Measurements from ENCODE around the gene FLT3LG. TPM values are rescaled to one million over a fixed set of nuclear protein-coding genes. Genes with fewer than 3 reads are reported as not detected.

Gene FLT3LG
- polyA plus RNA-seq, 3 donors from 2014 or later, result 22.6 to 36.6 (median 28.3) TPM

DNA sequence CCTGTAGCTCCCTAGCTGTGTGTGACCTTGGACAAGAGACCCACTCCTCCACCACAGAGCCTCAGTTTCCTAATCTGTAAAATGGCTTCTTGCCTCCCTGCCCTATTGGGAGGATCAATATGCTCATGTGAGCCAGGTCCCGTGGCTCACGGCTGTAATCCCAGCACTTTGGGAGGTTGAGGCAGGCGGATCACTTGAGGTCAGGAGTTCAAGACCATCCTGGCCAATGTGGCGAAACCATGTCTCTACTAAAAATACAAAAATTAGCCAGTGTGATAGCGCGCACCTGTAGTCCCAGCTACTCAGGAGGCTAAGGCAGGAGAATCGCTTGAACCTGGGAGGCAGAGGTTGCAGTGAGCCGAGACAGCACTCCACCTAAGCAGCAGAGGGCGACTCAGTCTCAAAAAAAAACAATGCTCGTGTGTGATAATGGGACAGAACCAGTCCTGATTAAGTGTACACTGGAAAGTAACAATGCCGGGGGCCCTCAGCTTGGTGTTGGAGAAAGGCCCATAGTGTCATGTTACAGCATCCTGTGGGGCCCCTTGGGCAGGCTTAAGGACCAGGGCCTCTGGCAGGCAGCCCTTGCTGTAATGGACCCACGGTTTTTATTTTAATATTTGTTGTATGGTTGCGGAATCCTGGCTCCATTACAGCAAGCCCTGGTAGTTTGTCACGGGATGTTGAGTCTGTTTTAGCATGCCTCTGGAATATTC lies 29.0 kb downstream of the FLT3LG start:
- peak in 1 of 3 donors; percentile 57 for DNase-seq
- no peaks in the 10 kb centered on the region for H3K9me3 Mint-ChIP-seq
- H3K36me3 Mint-ChIP-seq, result peaks cover 6 to 15% (median 7%) of the 10 kb centered on the region in 3 donors
- peak overlapping the region; percentile 86 to 99 (median 96) for H3K27ac Mint-ChIP-seq
- peaks cover 8 to 26% (median 16%) of the 10 kb centered on the region in 3 donors for H3K27me3 Mint-ChIP-seq (ENCODE audit: low read depth in 3 of 3)
- peak overlapping the region in 1 of 5 donors; percentile 6 for H3K4me3 Mint-ChIP-seq
- peaks cover 39 to 55% of the 10 kb centered on the region in 2 donors for H3K4me1 Mint-ChIP-seq

DNA sequence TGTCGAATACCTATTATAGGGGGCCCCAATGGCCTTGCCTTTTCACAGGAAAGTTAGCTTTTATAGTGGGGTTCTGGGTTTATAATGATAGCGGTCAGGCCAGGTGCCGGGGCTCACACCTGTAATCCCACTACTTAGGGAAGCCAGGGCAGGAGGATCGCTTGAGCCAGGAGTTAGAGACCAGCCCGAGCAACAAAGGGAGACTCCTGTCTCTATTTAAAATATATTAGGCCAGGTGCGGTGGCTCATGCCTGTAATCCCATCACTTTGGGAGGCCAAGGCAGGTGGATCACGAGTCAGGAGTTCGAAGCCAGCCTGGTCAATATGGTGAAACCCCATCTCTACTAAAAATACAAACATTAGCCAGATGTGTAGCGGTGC lies 29.6 kb downstream of the FLT3LG start:
- DNase-seq, result no peak

DNA sequence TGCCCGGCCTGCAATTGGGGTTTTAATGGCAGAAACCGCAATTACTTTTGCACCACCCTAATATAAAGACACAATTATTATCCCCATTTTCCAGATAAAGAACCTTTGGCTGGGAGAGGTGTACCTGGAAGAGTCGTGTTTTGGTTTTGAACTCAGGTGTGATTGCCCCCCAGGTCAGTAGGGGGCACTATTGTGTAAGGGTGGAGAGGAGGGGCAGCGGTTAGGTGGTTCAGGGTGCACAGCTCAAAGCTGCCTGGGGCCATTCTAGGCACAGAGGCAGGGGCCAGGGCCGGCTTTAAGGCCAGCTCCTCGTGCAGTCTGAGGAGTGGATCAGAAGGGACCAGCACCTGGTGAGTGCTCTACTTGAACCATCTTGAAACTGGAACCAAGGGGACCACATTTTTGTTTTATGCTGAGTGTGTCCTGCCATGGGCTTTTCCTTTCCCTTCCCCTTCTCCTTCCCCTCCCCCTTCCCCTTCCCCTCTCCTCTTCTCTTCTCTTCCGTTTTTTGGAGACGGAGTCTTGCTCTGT lies 32.6 kb downstream of the FLT3LG start:
- Mint-ChIP-seq H3K4me3 (no peak overlapping the region), H3K36me3 (no peaks in the 10 kb centered on the region), H3K27me3 (ENCODE audit: low read depth in 3 of 3) (peaks cover 0 to 3% (median 0%) of the 10 kb centered on the region in 3 donors), H3K9me3 (no peaks in the 10 kb centered on the region), H3K27ac (peak overlapping the region in 2 of 6 donors; percentile 15 to 75), H3K4me1 (peaks cover 17 to 25% of the 10 kb centered on the region in 2 donors)
- DNase-seq, result peak; percentile 72 to 78 (median 73)

More for the DNA sequence above, 29.6 kb downstream of the FLT3LG start:
- no peak overlapping the region for H3K4me3 Mint-ChIP-seq
- no peaks in the 10 kb centered on the region for H3K9me3 Mint-ChIP-seq
- peaks cover 6 to 12% (median 7%) of the 10 kb centered on the region in 3 donors for H3K36me3 Mint-ChIP-seq
- peaks cover 35 to 49% of the 10 kb centered on the region in 2 donors for H3K4me1 Mint-ChIP-seq
- H3K27me3 Mint-ChIP-seq (ENCODE audit: low read depth in 3 of 3), result peaks cover 8 to 25% (median 16%) of the 10 kb centered on the region in 3 donors
- H3K27ac Mint-ChIP-seq, result peak overlapping the region in 1 of 6 donors; percentile 97

DNA sequence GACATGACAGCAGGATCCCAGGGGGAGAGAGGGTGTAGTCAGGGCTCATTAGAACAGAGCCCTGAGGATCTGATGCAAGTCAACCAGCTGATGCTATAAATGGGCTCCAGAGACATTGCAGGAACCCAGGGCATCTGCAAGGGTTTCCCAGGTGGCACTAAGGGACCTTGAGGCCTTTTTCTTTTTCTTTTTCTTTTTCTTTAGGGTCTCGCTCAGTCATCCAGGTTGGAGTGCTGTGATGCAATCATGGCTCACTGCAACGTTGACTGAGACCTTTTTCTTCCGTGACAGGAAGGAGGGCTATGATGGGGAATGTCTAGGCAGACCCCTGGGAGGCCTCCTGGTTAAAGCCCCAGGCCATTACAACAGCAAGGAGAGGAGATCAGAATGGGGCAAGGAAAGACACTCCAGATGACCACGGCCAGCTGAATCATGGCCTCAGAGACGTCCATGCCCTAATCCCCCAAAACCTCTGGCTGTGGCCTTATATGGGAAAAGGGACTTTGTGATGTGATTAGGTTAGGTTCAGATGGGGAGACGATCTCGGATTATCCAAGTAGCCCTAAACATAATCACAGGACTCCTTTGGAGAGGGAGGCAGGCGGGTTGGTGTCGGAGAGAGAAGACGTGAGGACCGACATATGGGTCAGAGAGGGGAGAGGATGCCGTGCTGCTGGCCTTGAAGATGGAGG lies 33.9 kb downstream of the FLT3LG start:
- DNase-seq, result no peak
- H3K27me3 Mint-ChIP-seq (ENCODE audit: low read depth in 3 of 3), result peaks cover 0 to 2% (median 0%) of the 10 kb centered on the region in 3 donors
- peak overlapping the region in 1 of 6 donors; percentile 22 for H3K27ac Mint-ChIP-seq
- no peak overlapping the region for H3K4me3 Mint-ChIP-seq
- no peaks in the 10 kb centered on the region for H3K9me3 Mint-ChIP-seq
- no peaks in the 10 kb centered on the region for H3K36me3 Mint-ChIP-seq
- peaks cover 19 to 23% of the 10 kb centered on the region in 2 donors for H3K4me1 Mint-ChIP-seq

DNA sequence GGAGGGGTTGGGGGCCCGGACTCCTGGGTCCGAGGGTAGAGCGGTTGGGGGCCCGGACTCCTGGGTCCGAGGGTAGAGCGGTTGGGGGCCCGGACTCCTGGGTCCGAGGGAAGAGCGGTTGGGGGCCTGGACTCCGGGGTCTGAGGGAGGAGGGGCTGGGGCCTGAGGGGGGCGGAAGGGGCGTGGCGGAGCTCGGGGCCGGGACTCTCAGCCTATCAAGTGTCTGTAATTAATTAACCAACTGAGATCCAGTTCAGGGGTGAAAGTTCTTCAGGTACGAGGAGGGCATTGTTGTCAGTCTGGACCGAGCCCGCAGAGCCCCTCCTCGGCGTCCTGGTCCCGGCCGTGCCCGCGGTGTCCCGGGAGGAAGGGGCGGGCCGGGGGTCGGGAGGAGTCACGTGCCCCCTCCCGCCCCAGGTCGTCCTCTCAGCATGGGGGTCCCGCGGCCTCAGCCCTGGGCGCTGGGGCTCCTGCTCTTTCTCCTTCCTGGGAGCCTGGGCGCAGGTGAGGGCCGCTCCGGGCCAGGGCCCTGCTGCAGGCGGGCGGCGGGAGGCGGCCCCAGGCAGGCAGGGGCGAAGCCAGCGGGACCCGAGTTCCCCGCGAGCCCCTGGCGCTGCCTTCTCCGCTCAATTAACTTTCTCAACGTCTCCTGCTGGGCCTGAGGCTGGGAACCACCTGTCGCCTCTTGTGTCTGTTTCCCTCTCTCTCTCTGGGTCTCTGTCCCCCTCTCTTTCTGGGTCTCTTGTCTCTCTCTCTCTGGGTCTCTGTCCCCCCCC lies 39.1 kb downstream of the FLT3LG start:
- Mint-ChIP-seq H3K27me3 (ENCODE audit: low read depth in 3 of 3) (peaks cover 0 to 5% (median 3%) of the 10 kb centered on the region in 3 donors), H3K9me3 (no peaks in the 10 kb centered on the region)

DNA sequence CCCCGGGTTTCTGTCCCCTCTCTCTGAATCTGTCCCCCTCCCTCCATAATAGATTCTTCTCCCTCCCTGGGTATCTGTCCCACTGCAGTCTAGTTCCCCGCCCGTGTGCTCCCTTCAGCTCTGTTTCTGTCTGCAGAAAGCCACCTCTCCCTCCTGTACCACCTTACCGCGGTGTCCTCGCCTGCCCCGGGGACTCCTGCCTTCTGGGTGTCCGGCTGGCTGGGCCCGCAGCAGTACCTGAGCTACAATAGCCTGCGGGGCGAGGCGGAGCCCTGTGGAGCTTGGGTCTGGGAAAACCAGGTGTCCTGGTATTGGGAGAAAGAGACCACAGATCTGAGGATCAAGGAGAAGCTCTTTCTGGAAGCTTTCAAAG lies 39.7 kb downstream of the FLT3LG start:
- H3K4me1 Mint-ChIP-seq, result peaks cover 22 to 23% of the 10 kb centered on the region in 2 donors
- DNase-seq, result no peak
- H3K9me3 Mint-ChIP-seq, result no peaks in the 10 kb centered on the region
- H3K36me3 Mint-ChIP-seq, result no peaks in the 10 kb centered on the region
- H3K27ac Mint-ChIP-seq, result peak overlapping the region in 3 of 6 donors; percentile 44 to 92 (median 85)
- peaks cover 0 to 5% (median 3%) of the 10 kb centered on the region in 3 donors for H3K27me3 Mint-ChIP-seq (ENCODE audit: low read depth in 3 of 3)
- peak overlapping the region; percentile 81 to 96 (median 87) for H3K4me3 Mint-ChIP-seq

More for the DNA sequence above, 39.1 kb downstream of the FLT3LG start:
- Mint-ChIP-seq H3K27ac (peak overlapping the region in 5 of 6 donors; percentile 44 to 92 (median 85)), H3K36me3 (no peaks in the 10 kb centered on the region), H3K4me1 (peaks cover 22 to 23% of the 10 kb centered on the region in 2 donors), H3K4me3 (peak overlapping the region; percentile 81 to 96 (median 87))
- no peak for DNase-seq

DNA sequence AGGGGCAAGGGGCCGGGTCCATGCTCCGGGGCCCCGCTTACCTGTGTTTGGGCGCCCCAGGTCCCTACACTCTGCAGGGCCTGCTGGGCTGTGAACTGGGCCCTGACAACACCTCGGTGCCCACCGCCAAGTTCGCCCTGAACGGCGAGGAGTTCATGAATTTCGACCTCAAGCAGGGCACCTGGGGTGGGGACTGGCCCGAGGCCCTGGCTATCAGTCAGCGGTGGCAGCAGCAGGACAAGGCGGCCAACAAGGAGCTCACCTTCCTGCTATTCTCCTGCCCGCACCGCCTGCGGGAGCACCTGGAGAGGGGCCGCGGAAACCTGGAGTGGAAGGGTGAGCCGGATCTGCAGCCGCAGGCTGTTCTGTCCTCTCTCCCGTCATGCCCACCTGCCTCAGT lies 40.1 kb downstream of the FLT3LG start:
- Mint-ChIP-seq H3K4me1 (peaks cover 22 to 23% of the 10 kb centered on the region in 2 donors), H3K36me3 (no peaks in the 10 kb centered on the region), H3K27ac (no peak overlapping the region), H3K27me3 (ENCODE audit: low read depth in 3 of 3) (peaks cover 0 to 5% (median 3%) of the 10 kb centered on the region in 3 donors), H3K4me3 (peak overlapping the region; percentile 10 to 87 (median 44)), H3K9me3 (no peaks in the 10 kb centered on the region)
- no peak for DNase-seq

DNA sequence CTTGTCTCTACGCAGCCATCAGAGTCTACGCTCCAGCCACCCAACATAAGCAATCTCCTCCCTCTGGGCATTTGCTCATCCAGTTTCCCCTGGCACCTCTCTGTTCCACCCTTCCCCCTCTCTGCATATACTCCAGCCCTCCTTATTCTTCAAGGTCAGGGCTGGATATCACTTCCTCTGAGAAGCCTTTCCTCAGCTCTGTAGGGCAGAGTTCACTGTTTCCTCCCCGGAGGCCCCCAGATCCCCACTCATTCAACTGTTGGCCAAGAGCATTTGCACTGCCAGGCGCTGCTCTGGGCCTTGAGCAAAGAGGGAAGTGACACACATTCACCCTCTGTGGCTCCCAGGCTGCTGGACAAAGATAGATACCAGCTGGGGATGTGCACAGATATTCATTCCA lies 41.8 kb downstream of the FLT3LG start:
- Mint-ChIP-seq H3K27me3 (ENCODE audit: low read depth in 3 of 3) (peaks cover 0 to 8% (median 3%) of the 10 kb centered on the region in 3 donors), H3K4me1 (peaks cover 22 to 23% of the 10 kb centered on the region in 2 donors), H3K36me3 (no peaks in the 10 kb centered on the region), H3K9me3 (no peaks in the 10 kb centered on the region), H3K4me3 (peak overlapping the region in 3 of 5 donors; percentile 21 to 44 (median 31)), H3K27ac (peak overlapping the region in 1 of 6 donors; percentile 5)
- DNase-seq, result no peak

DNA sequence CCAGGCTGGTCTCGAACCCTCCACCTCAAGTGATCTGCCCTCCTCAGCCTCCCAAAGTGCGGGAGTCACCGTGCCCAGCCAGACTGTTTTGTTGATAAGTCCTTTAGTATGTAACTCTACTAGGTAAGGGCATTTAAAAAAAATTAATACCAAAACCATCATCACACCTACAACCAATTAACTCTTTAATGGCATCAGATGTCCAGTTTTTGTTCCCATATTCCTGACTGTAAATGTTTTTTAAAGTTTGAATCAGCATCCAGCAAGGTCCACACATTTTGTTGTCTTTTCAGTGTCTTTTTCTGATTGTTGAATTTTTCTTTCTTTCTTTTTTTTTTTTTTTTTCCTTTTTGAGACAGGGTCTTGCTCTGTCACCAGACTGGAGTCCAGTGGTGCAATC lies 44.0 kb downstream of the FLT3LG start:
- H3K4me1 Mint-ChIP-seq, result peaks cover 7 to 8% of the 10 kb centered on the region in 2 donors
- peaks cover 0 to 8% (median 3%) of the 10 kb centered on the region in 3 donors for H3K27me3 Mint-ChIP-seq (ENCODE audit: low read depth in 3 of 3)
- no peak for DNase-seq
- no peak overlapping the region for H3K27ac Mint-ChIP-seq
- H3K9me3 Mint-ChIP-seq, result no peaks in the 10 kb centered on the region
- H3K36me3 Mint-ChIP-seq, result no peaks in the 10 kb centered on the region
- no peak overlapping the region for H3K4me3 Mint-ChIP-seq

DNA sequence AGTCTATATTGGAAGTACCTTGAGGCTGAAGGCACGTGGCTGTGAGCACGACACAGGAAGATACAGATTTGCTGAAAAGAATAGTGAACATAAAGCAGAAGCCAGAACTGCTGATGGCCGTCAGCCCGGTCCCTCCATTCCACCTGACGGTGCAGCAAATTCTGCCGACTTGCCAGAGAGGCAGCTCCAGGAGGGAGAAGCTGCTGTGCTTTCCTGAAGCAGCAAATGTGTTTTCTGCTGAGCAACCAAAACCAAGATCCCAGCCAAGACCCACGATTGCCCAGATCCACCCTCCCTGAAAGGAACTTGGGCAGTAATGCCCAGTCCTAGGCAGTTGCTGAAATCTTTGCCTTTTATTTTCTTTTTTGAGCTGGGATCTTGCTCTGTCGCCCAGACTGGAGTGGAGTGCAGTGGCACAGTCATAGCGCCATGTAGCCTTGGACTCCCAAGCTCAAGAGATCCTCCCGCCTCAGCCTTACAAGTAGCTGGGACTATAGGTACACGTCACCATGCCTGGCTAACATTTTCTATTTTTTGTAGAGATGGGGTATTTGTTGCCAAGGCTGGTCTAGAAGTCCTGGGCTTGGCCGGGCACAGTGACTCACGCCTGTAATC lies 46.8 kb downstream of the FLT3LG start:
- Mint-ChIP-seq H3K4me1 (peaks cover 0 to 2% of the 10 kb centered on the region in 2 donors), H3K27me3 (ENCODE audit: low read depth in 3 of 3) (peaks cover 0 to 5% (median 3%) of the 10 kb centered on the region in 3 donors), H3K36me3 (no peaks in the 10 kb centered on the region), H3K9me3 (no peaks in the 10 kb centered on the region), H3K27ac (no peak overlapping the region), H3K4me3 (no peak overlapping the region)
- DNase-seq, result no peak

DNA sequence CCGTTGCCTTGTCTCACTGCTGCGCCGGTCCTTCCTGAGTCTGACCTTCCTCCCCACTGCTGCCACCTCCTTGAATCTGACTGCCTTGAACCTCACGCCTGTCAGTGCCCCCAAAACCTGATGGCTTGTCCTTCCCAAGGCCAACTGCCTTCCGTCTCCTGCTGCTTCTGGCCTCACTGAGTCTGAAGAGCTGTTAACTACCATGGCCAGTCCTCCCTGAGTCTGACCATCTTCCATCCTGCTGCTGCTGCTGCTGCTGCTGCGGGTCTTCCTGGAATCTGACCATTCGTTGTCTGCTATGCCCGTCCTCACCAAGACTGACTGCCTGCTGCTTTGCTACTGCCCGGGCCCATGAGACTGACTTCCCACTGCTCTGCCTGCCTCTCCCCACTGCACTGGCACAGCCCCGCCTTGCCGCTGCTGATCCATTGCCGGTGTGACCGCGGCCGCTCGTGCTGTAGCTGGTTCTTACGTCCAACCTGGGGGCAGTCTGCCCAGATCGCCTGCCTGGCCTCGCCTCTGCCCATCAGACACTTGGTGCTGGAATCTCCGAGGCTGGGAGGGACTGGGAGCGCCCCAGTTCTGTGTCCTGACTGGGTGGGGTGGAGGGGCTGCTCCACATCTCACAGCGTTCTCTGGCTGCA lies 50.9 kb downstream of the FLT3LG start:
- H3K9me3 Mint-ChIP-seq, result no peaks in the 10 kb centered on the region
- no peak for DNase-seq
- peaks cover 0 to 4% (median 0%) of the 10 kb centered on the region in 3 donors for H3K36me3 Mint-ChIP-seq
- H3K4me1 Mint-ChIP-seq, result peaks cover 10 to 18% of the 10 kb centered on the region in 2 donors
- H3K27me3 Mint-ChIP-seq (ENCODE audit: low read depth in 3 of 3), result peaks cover 4 to 18% (median 9%) of the 10 kb centered on the region in 3 donors
- no peak overlapping the region for H3K4me3 Mint-ChIP-seq
- peak overlapping the region in 2 of 6 donors; percentile 8 to 55 for H3K27ac Mint-ChIP-seq

DNA sequence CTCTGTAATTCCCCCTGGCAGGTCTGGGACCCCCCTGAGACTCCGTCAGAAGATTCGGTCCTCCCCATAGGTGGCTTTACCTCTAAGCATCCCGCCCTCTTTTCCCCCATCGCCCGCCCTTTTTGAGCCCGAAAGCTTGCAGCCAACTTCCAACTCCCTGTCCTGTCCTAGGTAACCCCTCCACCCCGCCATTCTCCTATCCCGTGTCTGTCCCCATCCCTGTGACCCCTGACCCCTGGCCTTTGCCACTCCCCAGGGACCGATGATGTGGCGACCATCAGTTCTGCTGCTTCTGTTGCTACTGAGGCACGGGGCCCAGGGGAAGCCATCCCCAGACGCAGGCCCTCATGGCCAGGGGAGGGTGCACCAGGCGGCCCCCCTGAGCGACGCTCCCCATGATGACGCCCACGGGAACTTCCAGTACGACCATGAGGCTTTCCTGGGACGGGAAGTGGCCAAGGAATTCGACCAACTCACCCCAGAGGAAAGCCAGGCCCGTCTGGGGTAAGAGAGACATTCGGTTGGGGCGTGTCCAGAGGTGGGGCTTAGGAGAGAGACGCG lies 54.3 kb downstream of the FLT3LG start:
- no peak for DNase-seq
- H3K36me3 Mint-ChIP-seq, result peaks cover 0 to 4% (median 0%) of the 10 kb centered on the region in 3 donors
- peak overlapping the region in 4 of 6 donors; percentile 59 to 95 (median 80) for H3K27ac Mint-ChIP-seq
- H3K4me1 Mint-ChIP-seq, result peaks cover 17 to 23% of the 10 kb centered on the region in 2 donors
- H3K9me3 Mint-ChIP-seq, result no peaks in the 10 kb centered on the region
- peaks cover 8 to 19% (median 11%) of the 10 kb centered on the region in 3 donors for H3K27me3 Mint-ChIP-seq (ENCODE audit: low read depth in 3 of 3)
- peak overlapping the region in 4 of 5 donors; percentile 79 to 89 (median 86) for H3K4me3 Mint-ChIP-seq

All from immature natural killer cell (primary cell).